H9 (cell line): Measurements from ENCODE around the gene BARX1. TPM values are rescaled to one million over a fixed set of nuclear protein-coding genes. Genes with fewer than 3 reads are reported as not detected.

Experiments
- DNase-seq: peaks from one replicate; pipeline ENCODE4 v3.0.0-alpha.2; 2017
- H2AFZ ChIP-seq: one replicate; pipeline ENCODE4 v1.6.1; 2013; ENCODE audit warnings: mild to moderate bottlenecking, low read length, control low read depth, moderate library complexity
- H2AK5ac ChIP-seq: 2 replicates; pipeline ENCODE4 v1.6.1; 2013; ENCODE audit warnings: low read length, control low read depth, mixed read lengths; ENCODE audit not compliant: insufficient read length
- H2BK120ac ChIP-seq: one replicate; pipeline ENCODE4 v1.6.1; 2013; ENCODE audit warnings: low read depth, mild to moderate bottlenecking, low read length, control low read depth, inconsistent platforms; ENCODE audit not compliant: poor library complexity, severe bottlenecking
- H2BK12ac ChIP-seq: 2 replicates; pipeline ENCODE4 v1.6.1; 2013; ENCODE audit warnings: low read length, control low read depth, mixed read lengths, low read depth; ENCODE audit not compliant: insufficient read length
- H2BK15ac ChIP-seq: 2 replicates; pipeline ENCODE4 v1.6.1; 2013; ENCODE audit warnings: low read depth, low read length, control low read depth
- H2BK20ac ChIP-seq: one replicate; pipeline ENCODE4 v1.6.1; 2013; ENCODE audit warnings: low read depth, mild to moderate bottlenecking, low read length, control low read depth, inconsistent platforms; ENCODE audit not compliant: poor library complexity, severe bottlenecking
- H2BK5ac ChIP-seq: 2 replicates; pipeline ENCODE4 v1.6.1; 2013; ENCODE audit warnings: low read length, control low read depth, mixed read lengths; ENCODE audit not compliant: insufficient read length
- H3K14ac ChIP-seq: 2 replicates; pipeline ENCODE4 v1.6.1; 2013; ENCODE audit warnings: low read length, control low read depth; ENCODE audit not compliant: insufficient read depth
- H3K18ac ChIP-seq: 2 replicates; pipeline ENCODE4 v1.6.1; 2013; ENCODE audit warnings: low read depth, mild to moderate bottlenecking, mixed read lengths, low read length, control low read depth; ENCODE audit not compliant: insufficient read length
- H3K23ac ChIP-seq: 2 replicates; pipeline ENCODE4 v1.6.1; 2013; ENCODE audit warnings: low read length, control low read depth, mixed read lengths, low read depth; ENCODE audit not compliant: insufficient read length
- H3K23me2 ChIP-seq: 2 replicates; pipeline ENCODE4 v1.6.1; 2013; ENCODE audit warnings: low read depth, mild to moderate bottlenecking, mixed read lengths, low read length, control low read depth; ENCODE audit not compliant: insufficient read length, poor library complexity, severe bottlenecking
- H3K27ac ChIP-seq: 2 replicates; pipeline ENCODE4 v1.5.1; 2013; ENCODE audit warnings: low read length, control low read depth, mixed read lengths, low read depth; ENCODE audit not compliant: insufficient read length
- H3K27me3 ChIP-seq: 2 replicates; pipeline ENCODE4 v1.6.1; 2013; ENCODE audit warnings: low read length, control low read depth, inconsistent platforms; ENCODE audit not compliant: insufficient read depth
- H3K4ac ChIP-seq: 2 replicates; pipeline ENCODE4 v1.6.1; 2013; ENCODE audit warnings: low read depth, mild to moderate bottlenecking, control low read depth, inconsistent platforms, low read length, moderate library complexity
- H3K4me1 ChIP-seq: 2 replicates; pipeline ENCODE4 v1.6.1; 2013; ENCODE audit warnings: low read length, control low read depth, inconsistent platforms; ENCODE audit not compliant: insufficient read depth
- H3K4me2 ChIP-seq: 2 replicates; pipeline ENCODE4 v1.6.1; 2013; ENCODE audit warnings: low read length, control low read depth, mixed read lengths; ENCODE audit not compliant: insufficient read length, insufficient read depth
- H3K56ac ChIP-seq: 2 replicates; pipeline ENCODE4 v1.6.1; 2013; ENCODE audit warnings: low read depth, mild to moderate bottlenecking, mixed read lengths, low read length, control low read depth; ENCODE audit not compliant: insufficient read length
- H3K79me1 ChIP-seq: 2 replicates; pipeline ENCODE4 v1.6.1; 2013; ENCODE audit warnings: low read depth, mild to moderate bottlenecking, moderate library complexity, low read length, control low read depth, inconsistent platforms; ENCODE audit not compliant: insufficient read depth, poor library complexity, severe bottlenecking
- H3K79me2 ChIP-seq: 2 replicates; pipeline ENCODE4 v1.6.1; 2013; ENCODE audit warnings: low read length, control low read depth, inconsistent platforms; ENCODE audit not compliant: insufficient read depth
- H3K9ac ChIP-seq: 2 replicates; pipeline ENCODE4 v1.6.1; 2013; ENCODE audit warnings: low read length, control low read depth, mixed read lengths; ENCODE audit not compliant: insufficient read length; ENCODE audit errors: extremely low read depth
- H3K9me3 ChIP-seq: one replicate; pipeline ENCODE4 v1.6.1; 2013; ENCODE audit warnings: low read depth, low read length, inconsistent platforms; ENCODE audit not compliant: control insufficient read depth
- H3T11ph ChIP-seq: one replicate; pipeline ENCODE4 v1.6.1; 2013; ENCODE audit warnings: mild to moderate bottlenecking, low read length, control low read depth, inconsistent platforms
- H4K20me1 ChIP-seq: one replicate; pipeline ENCODE4 v1.6.1; 2013; ENCODE audit not compliant: control insufficient read depth, insufficient read length, insufficient read depth
- H4K5ac ChIP-seq: 2 replicates; pipeline ENCODE4 v1.6.1; 2013; ENCODE audit warnings: low read depth, mild to moderate bottlenecking, mixed read lengths, low read length, control low read depth; ENCODE audit not compliant: insufficient read length
- H4K8ac ChIP-seq: replicated peaks from 2 replicates; pipeline ENCODE4 v1.6.1; 2013; ENCODE audit warnings: low read length, control low read depth, mixed read lengths, low read depth; ENCODE audit not compliant: insufficient read length
- H4K91ac ChIP-seq: 2 replicates; pipeline ENCODE4 v1.6.1; 2013; ENCODE audit warnings: low read depth, mild to moderate bottlenecking, moderate library complexity, mixed read lengths, low read length, control low read depth; ENCODE audit not compliant: insufficient read length
- H3K27ac Mint-ChIP-seq, 3 experiments: 2 replicates in 2 of 3; 3 replicates in 1 of 3; pipeline ENCODE4 v1.8.0; 2020 to 2021; ENCODE audit warnings: mixed read lengths in 3 of 3, mild to moderate bottlenecking in 1 of 3, moderate library complexity in 1 of 3
- H3K27me3 Mint-ChIP-seq: 2 replicates; pipeline ENCODE4 v1.8.0; 2021; ENCODE audit warnings: low read depth, mild to moderate bottlenecking, moderate library complexity, mixed read lengths
- H3K36me3 Mint-ChIP-seq, 3 experiments: 2 replicates in 2 of 3; 3 replicates in 1 of 3; pipeline ENCODE4 v1.8.0; 2020 to 2021; ENCODE audit warnings: low read depth in 3 of 3, mixed read lengths in 3 of 3; ENCODE audit not compliant: insufficient read depth in 1 of 3
- H3K4me1 Mint-ChIP-seq, 2 experiments: 2 replicates each; pipeline ENCODE4 v1.8.0; 2020; ENCODE audit warnings: mixed read lengths in 2 of 2
- H3K4me3 Mint-ChIP-seq, 2 experiments: 2 replicates in 1 of 2; 3 replicates in 1 of 2; pipeline ENCODE4 v1.8.0; 2020 to 2021; ENCODE audit warnings: mild to moderate bottlenecking in 2 of 2, mixed read lengths in 2 of 2, moderate library complexity in 1 of 2
- H3K9me3 Mint-ChIP-seq, 2 experiments: 2 replicates in 1 of 2; 3 replicates in 1 of 2; pipeline ENCODE4 v1.8.0; 2020; ENCODE audit warnings: mild to moderate bottlenecking in 2 of 2, mixed read lengths in 2 of 2, moderate library complexity in 1 of 2
- WGBS: extraction: QIAGEN DNeasy Blood & Tissue Kit; methylation state at CpG from one replicate; pipeline ENCODE4 v1.1.7; 2013; ENCODE audit warnings: missing lambda C conversion rate, low lambda C conversion rate, mixed read lengths; ENCODE audit not compliant: insufficient read length; ENCODE audit errors: extremely low coverage; 5-methylcytosine and 5-hydroxymethylcytosine counted together
- total RNA-seq: library from RNA; stranded (reverse); gene quantifications from 2 replicates; pipeline ENCODE4 v1.2.1, GENCODE V29; 2021
- TF ChIP-seq, protein P1 (sequence below): fragments of 200-600 bp; sonication (generic); conservative IDR thresholded peaks from 3 replicates; pipeline ENCODE4 v1.8.0; 2021; ENCODE audit warnings: antibody characterized with exemption, mild to moderate bottlenecking

BARX1 gene
- total RNA-seq, 1 experiment from 2014 or later = 1.2 TPM

DNA sequence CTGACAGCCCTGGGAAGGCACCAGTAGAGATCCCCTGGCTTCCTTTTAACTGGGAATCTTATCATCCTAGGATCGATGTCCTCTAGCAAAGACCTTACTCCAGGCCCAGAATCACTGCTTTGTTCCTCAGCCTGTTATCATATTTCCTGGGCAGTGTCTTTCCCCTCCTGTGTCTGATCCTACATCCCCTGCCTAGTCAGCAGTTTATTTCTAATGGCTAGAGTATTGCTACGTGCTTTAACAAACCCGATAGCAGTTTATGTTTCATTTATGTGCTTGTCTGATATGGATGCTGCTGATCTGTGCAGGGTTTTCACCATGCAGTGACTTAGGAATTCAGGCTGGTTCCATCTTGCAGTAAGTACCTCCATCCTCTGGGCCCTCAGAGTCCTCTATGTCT is 20.9 kb upstream of the BARX1 start:
- Histone ChIP-seq H3K23me2 (no peaks in the 10 kb centered on the region), H3K79me1 (no peaks in the 10 kb centered on the region), H2BK120ac (no peak overlapping the region), H3K4me1 (no peaks in the 10 kb centered on the region), H3K4me2 (no peak overlapping the region), H3K9me3 (no peaks in the 10 kb centered on the region), H4K20me1 (no peaks in the 10 kb centered on the region), H2BK5ac (no peak overlapping the region), H2AFZ (no peak overlapping the region), H3K14ac (no peak overlapping the region), H3K56ac (no peak overlapping the region), H3K27me3 (no peaks in the 10 kb centered on the region; the same call in 1 of the 2 replicates), H4K91ac (no peak overlapping the region), H2BK12ac (no peak overlapping the region), H4K8ac (no peak overlapping the region), H2BK15ac (no peak overlapping the region), H3K9ac (no peak overlapping the region), H3K79me2 (no peaks in the 10 kb centered on the region), H4K5ac (no peak overlapping the region), H3K27ac (no peak overlapping the region), H3T11ph (no peak overlapping the region), H3K23ac (no peak overlapping the region), H2AK5ac (no peak overlapping the region), H3K4ac (no peak overlapping the region), H2BK20ac (no peak overlapping the region), H3K18ac (no peak overlapping the region)
- Mint-ChIP-seq H3K36me3 (peaks cover 3 to 9% (median 7%) of the 10 kb centered on the region in 3 experiments; a peak in 4 of 7 replicates), H3K4me1 (peaks cover 0 to 2% of the 10 kb centered on the region in 2 experiments; a peak in 1 of 4 replicates), H3K27ac (no peak overlapping the region), H3K9me3 (peaks cover 19 to 24% of the 10 kb centered on the region in 2 experiments), H3K4me3 (no peak overlapping the region), H3K27me3 (peaks cover 12% of the 10 kb centered on the region)
- no CpG with 5 or more reads among the region's 3 CpGs for WGBS
- no peak for DNase-seq
- TF ChIP-seq, protein P1, sequence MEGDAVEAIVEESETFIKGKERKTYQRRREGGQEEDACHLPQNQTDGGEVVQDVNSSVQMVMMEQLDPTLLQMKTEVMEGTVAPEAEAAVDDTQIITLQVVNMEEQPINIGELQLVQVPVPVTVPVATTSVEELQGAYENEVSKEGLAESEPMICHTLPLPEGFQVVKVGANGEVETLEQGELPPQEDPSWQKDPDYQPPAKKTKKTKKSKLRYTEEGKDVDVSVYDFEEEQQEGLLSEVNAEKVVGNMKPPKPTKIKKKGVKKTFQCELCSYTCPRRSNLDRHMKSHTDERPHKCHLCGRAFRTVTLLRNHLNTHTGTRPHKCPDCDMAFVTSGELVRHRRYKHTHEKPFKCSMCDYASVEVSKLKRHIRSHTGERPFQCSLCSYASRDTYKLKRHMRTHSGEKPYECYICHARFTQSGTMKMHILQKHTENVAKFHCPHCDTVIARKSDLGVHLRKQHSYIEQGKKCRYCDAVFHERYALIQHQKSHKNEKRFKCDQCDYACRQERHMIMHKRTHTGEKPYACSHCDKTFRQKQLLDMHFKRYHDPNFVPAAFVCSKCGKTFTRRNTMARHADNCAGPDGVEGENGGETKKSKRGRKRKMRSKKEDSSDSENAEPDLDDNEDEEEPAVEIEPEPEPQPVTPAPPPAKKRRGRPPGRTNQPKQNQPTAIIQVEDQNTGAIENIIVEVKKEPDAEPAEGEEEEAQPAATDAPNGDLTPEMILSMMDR = no peak
